Mesendoderm (in vitro differentiated cells): Measurements from ENCODE around the gene ELF2. TPM values are rescaled to one million over a fixed set of nuclear protein-coding genes. Genes with fewer than 3 reads are reported as not detected.

Experiments
- DNase-seq: peaks from one replicate; pipeline ENCODE4 v3.0.0; 2013
- H2AK5ac ChIP-seq: 2 replicates; pipeline ENCODE4 v1.6.1; 2013; ENCODE audit warnings: low read length, inconsistent platforms
- H2BK120ac ChIP-seq: 2 replicates; pipeline ENCODE4 v1.6.1; 2013; ENCODE audit warnings: low read depth, mild to moderate bottlenecking, low read length, moderate library complexity, mixed read lengths
- H2BK15ac ChIP-seq: replicated peaks from 2 replicates; pipeline ENCODE4 v1.6.1; 2013; ENCODE audit warnings: low read depth, mild to moderate bottlenecking, moderate library complexity
- H2BK5ac ChIP-seq: 2 replicates; pipeline ENCODE4 v1.6.1; 2013; ENCODE audit warnings: low read length, inconsistent platforms
- H3K18ac ChIP-seq: 2 replicates; pipeline ENCODE4 v1.6.1; 2013; ENCODE audit warnings: mild to moderate bottlenecking, low read length, mixed read lengths
- H3K23ac ChIP-seq: one replicate; pipeline ENCODE4 v1.6.1; 2013; ENCODE audit warnings: low read length
- H3K27ac ChIP-seq: 2 replicates; pipeline ENCODE4 v1.5.1; 2013; ENCODE audit warnings: low read depth, mild to moderate bottlenecking, inconsistent platforms, low read length, moderate library complexity
- H3K27me3 ChIP-seq: 2 replicates; pipeline ENCODE4 v1.6.1; 2013; ENCODE audit warnings: low read length, control low read depth, mild to moderate bottlenecking, inconsistent platforms; ENCODE audit not compliant: insufficient read depth, poor library complexity
- H3K36me3 ChIP-seq: 2 replicates; pipeline ENCODE4 v1.6.1; 2013; ENCODE audit warnings: low read length, inconsistent platforms; ENCODE audit not compliant: control insufficient read depth, insufficient read depth
- H3K4ac ChIP-seq: one replicate; pipeline ENCODE4 v1.6.1; 2013; ENCODE audit warnings: low read depth, mild to moderate bottlenecking, low read length, moderate library complexity
- H3K4me1 ChIP-seq: 2 replicates; pipeline ENCODE4 v1.6.1; 2013; ENCODE audit warnings: low read depth, low read length, inconsistent platforms; ENCODE audit not compliant: control insufficient read depth
- H3K4me2 ChIP-seq: 2 replicates; pipeline ENCODE4 v1.6.1; 2013; ENCODE audit warnings: low read length
- H3K4me3 ChIP-seq: 2 replicates; pipeline ENCODE4 v1.5.1; 2013; ENCODE audit warnings: mild to moderate bottlenecking, low read length
- H3K56ac ChIP-seq: one replicate; pipeline ENCODE4 v1.6.1; 2013; ENCODE audit warnings: low read length
- H3K79me1 ChIP-seq: 2 replicates; pipeline ENCODE4 v1.6.1; 2013; ENCODE audit warnings: low read length, inconsistent platforms
- H3K79me2 ChIP-seq: 2 replicates; pipeline ENCODE4 v1.6.1; 2013; ENCODE audit warnings: mild to moderate bottlenecking, low read length; ENCODE audit not compliant: control insufficient read depth, insufficient read depth
- H3K9ac ChIP-seq: 2 replicates; pipeline ENCODE4 v1.6.1; 2013; ENCODE audit warnings: low read length, inconsistent platforms
- H4K5ac ChIP-seq: one replicate; pipeline ENCODE4 v1.6.1; 2013; ENCODE audit warnings: low read length
- H4K8ac ChIP-seq: one replicate; pipeline ENCODE4 v1.6.1; 2013; ENCODE audit warnings: low read depth, mild to moderate bottlenecking, control low read depth, low read length, moderate library complexity
- WGBS: extraction: QIAGEN DNeasy Blood & Tissue Kit; methylation state at CpG from one replicate; pipeline ENCODE4 v1.1.7; 2013; ENCODE audit warnings: low lambda C conversion rate, missing lambda C conversion rate; ENCODE audit not compliant: insufficient coverage; ENCODE audit errors: extremely low coverage; 5-methylcytosine and 5-hydroxymethylcytosine counted together
- polyA plus RNA-seq, 2 experiments: library from polyadenylated mRNA; stranded (reverse); fragments of 200-250 nt; gene quantifications; one replicate each; pipeline ENCODE4 v1.2.3, GENCODE V29; 2013

The ELF2 gene
- 25.3 TPM for polyA plus RNA-seq (2013, experiment 1 of 2)
- polyA plus RNA-seq (2013, experiment 2 of 2) = 27.1 TPM

GRCh38 chr4:139177049-139177868 is at the start of gene ELF2:
ELF2 (minus strand) TSS chr4:139177218; CDS start chr4:139137701, 39,517 bp downstream.
- Histone ChIP-seq H3K4me3 (peak within 1 kb of the TSS; percentile 79), H3K79me1 (no peaks in the 10 kb centered on the region), H2BK5ac (peak within 1 kb of the TSS; percentile 86), H3K36me3 (no peaks in the 10 kb centered on the region), H3K27me3 (no peaks in the 10 kb centered on the region), H3K4me1 (no peaks in the 10 kb centered on the region), H2BK120ac (peak within 1 kb of the TSS; percentile 86), H3K56ac (peak within 1 kb of the TSS; percentile 97), H3K4me2 (peak within 1 kb of the TSS; percentile 95), H3K79me2 (peaks cover 25% of the 10 kb centered on the region), H3K18ac (peak within 1 kb of the TSS; percentile 100), H3K4ac (peak within 1 kb of the TSS; percentile 92), H3K27ac (peak within 1 kb of the TSS; percentile 100), H4K5ac (no peak within 1 kb of the TSS), H4K8ac (no peak within 1 kb of the TSS), H2AK5ac (no peak within 1 kb of the TSS), H3K23ac (peak within 1 kb of the TSS; percentile 91), H2BK15ac (peak within 1 kb of the TSS; percentile 3), H3K9ac (peak within 1 kb of the TSS; percentile 87)
- peak; percentile 95 for DNase-seq
- WGBS = no CpG with 5 or more reads among the region's 83 CpGs

GRCh38 chr4:139223682-139224317 is 46.8 kb upstream of the ELF2 start:
- Histone ChIP-seq H3K4me2 (no peak overlapping the region), H3K9ac (no peak overlapping the region), H3K4me1 (no peaks in the 10 kb centered on the region), H3K4me3 (no peak overlapping the region), H3K36me3 (no peaks in the 10 kb centered on the region), H4K8ac (no peak overlapping the region), H3K18ac (no peak overlapping the region), H3K4ac (no peak overlapping the region), H2BK5ac (no peak overlapping the region), H3K56ac (no peak overlapping the region), H2AK5ac (no peak overlapping the region), H2BK120ac (no peak overlapping the region), H3K27ac (no peak overlapping the region), H3K27me3 (no peaks in the 10 kb centered on the region), H3K79me2 (no peaks in the 10 kb centered on the region), H3K79me1 (no peaks in the 10 kb centered on the region), H2BK15ac (no peak overlapping the region), H3K23ac (no peak overlapping the region), H4K5ac (no peak overlapping the region)
- DNase-seq = no peak
- WGBS = no CpG with 5 or more reads among the region's 2 CpGs

GRCh38 chr4:139222215-139222614 is 45.2 kb upstream of the ELF2 start:
- no peak overlapping the region for H4K8ac ChIP-seq
- H3K27ac ChIP-seq = no peak overlapping the region
- no peak overlapping the region for H3K4me2 ChIP-seq
- no peak overlapping the region for H3K56ac ChIP-seq
- H3K4me3 ChIP-seq = no peak overlapping the region
- no peak overlapping the region for H3K23ac ChIP-seq
- no peaks in the 10 kb centered on the region for H3K4me1 ChIP-seq
- H3K27me3 ChIP-seq = no peaks in the 10 kb centered on the region
- H3K18ac ChIP-seq = no peak overlapping the region
- no peak overlapping the region for H2BK5ac ChIP-seq
- H3K79me1 ChIP-seq = no peaks in the 10 kb centered on the region
- no peak overlapping the region for H3K4ac ChIP-seq
- H2BK120ac ChIP-seq = no peak overlapping the region
- H2BK15ac ChIP-seq = no peak overlapping the region
- no peak overlapping the region for H2AK5ac ChIP-seq
- H3K36me3 ChIP-seq = no peaks in the 10 kb centered on the region
- H3K79me2 ChIP-seq = no peaks in the 10 kb centered on the region
- no peak overlapping the region for H4K5ac ChIP-seq
- WGBS = no CpG with 5 or more reads among the region's 5 CpGs
- DNase-seq = no peak
- no peak overlapping the region for H3K9ac ChIP-seq

- no peak overlapping the region for H2BK15ac ChIP-seq
- no peak overlapping the region for H3K23ac ChIP-seq
- H3K9ac ChIP-seq = no peak overlapping the region
- no peaks in the 10 kb centered on the region for H3K79me2 ChIP-seq
- no peak overlapping the region for H3K4me2 ChIP-seq
- H3K79me1 ChIP-seq = no peaks in the 10 kb centered on the region
- H3K27me3 ChIP-seq = no peaks in the 10 kb centered on the region
- H3K4me1 ChIP-seq = no peaks in the 10 kb centered on the region
- no peak overlapping the region for H3K4me3 ChIP-seq
- DNase-seq = no peak
- no peak overlapping the region for H2BK120ac ChIP-seq
- no CpG with 5 or more reads among the region's 5 CpGs for WGBS
- no peak overlapping the region for H2AK5ac ChIP-seq
- no peak overlapping the region for H4K5ac ChIP-seq
- no peak overlapping the region for H3K18ac ChIP-seq
- no peaks in the 10 kb centered on the region for H3K36me3 ChIP-seq
- no peak overlapping the region for H2BK5ac ChIP-seq
- no peak overlapping the region for H4K8ac ChIP-seq
- H3K4ac ChIP-seq = no peak overlapping the region
- no peak overlapping the region for H3K27ac ChIP-seq
- H3K56ac ChIP-seq = no peak overlapping the region
Measured at GRCh38 chr4:139221687-139222086, 44.7 kb upstream of the ELF2 start.

- Histone ChIP-seq H2BK5ac (no peak overlapping the region), H3K56ac (no peak overlapping the region), H2AK5ac (no peak overlapping the region), H3K4me2 (no peak overlapping the region), H3K4ac (no peak overlapping the region), H3K27me3 (no peaks in the 10 kb centered on the region), H3K79me1 (no peaks in the 10 kb centered on the region), H3K4me3 (no peak overlapping the region), H3K9ac (no peak overlapping the region), H3K18ac (no peak overlapping the region), H3K27ac (no peak overlapping the region), H4K8ac (no peak overlapping the region), H3K4me1 (no peaks in the 10 kb centered on the region), H3K23ac (no peak overlapping the region), H2BK120ac (no peak overlapping the region), H4K5ac (no peak overlapping the region), H2BK15ac (no peak overlapping the region), H3K79me2 (no peaks in the 10 kb centered on the region), H3K36me3 (no peaks in the 10 kb centered on the region)
- no peak for DNase-seq
- no CpG with 5 or more reads among the region's 4 CpGs for WGBS
Measured at GRCh38 chr4:139219450-139220055, 42.5 kb upstream of the ELF2 start.
